Thyroid gland (tissue), 4 donors: ENCODE results near the gene LDAH.

Source experiments
- POLR2A ChIP-seq, 2 donors: fragments of 450-650 bp; IDR thresholded peaks; one replicate each; pipeline ENCODE4 v1.6.1; 2017; ENCODE audit warnings: antibody characterized with exemption in 2 of 2, mild to moderate bottlenecking in 2 of 2, moderate library complexity in 1 of 2
- TF ChIP-seq, protein P1 (sequence below), 6 experiments: fragments of 200-600 bp in 3 of 6; fragments of 450-650 bp in 3 of 6; sonication (generic) in 3 of 6; IDR thresholded peaks; one replicate each; pipeline ENCODE4 v1.5.1; 2016 to 2019; ENCODE audit warnings: antibody characterized with exemption in 6 of 6, mild to moderate bottlenecking in 2 of 6, inconsistent platforms in 1 of 6, moderate library complexity in 1 of 6

DNA sequence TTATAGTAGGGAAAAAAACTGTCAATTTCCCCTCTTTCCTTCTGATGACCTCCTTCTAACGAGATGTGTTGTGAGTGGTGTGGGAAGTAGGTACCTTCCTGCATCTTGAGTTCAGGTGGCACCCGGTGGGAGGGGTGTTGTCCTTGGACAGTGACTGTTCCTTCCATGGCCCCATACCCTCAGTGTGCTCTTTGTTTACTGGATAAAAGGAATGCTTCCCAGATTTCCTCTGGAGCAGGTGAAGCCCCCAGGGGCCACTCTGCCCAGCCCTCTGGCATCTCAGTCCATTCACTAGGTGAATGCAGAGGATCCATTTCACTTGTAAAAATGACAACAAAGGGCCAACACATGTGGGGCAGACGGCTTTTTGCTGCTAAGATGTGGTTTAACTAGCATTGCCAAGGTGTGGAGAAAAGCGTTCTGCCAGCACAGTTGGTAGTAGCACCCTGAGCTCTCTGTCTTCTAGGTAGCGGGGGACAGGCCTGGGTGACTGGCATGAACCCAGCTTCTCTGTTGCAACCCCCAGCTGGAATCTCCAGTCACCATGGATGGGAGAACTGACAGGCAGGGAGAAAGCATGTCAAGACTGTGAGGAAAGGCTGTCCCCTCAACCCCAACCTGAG lies 149.1 kb downstream of the LDAH start:
- TF ChIP-seq, protein P1, sequence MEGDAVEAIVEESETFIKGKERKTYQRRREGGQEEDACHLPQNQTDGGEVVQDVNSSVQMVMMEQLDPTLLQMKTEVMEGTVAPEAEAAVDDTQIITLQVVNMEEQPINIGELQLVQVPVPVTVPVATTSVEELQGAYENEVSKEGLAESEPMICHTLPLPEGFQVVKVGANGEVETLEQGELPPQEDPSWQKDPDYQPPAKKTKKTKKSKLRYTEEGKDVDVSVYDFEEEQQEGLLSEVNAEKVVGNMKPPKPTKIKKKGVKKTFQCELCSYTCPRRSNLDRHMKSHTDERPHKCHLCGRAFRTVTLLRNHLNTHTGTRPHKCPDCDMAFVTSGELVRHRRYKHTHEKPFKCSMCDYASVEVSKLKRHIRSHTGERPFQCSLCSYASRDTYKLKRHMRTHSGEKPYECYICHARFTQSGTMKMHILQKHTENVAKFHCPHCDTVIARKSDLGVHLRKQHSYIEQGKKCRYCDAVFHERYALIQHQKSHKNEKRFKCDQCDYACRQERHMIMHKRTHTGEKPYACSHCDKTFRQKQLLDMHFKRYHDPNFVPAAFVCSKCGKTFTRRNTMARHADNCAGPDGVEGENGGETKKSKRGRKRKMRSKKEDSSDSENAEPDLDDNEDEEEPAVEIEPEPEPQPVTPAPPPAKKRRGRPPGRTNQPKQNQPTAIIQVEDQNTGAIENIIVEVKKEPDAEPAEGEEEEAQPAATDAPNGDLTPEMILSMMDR (IDR thresholded peaks at IDR 0.05), result no peak
- no peak for TF ChIP-seq POLR2A (IDR thresholded peaks at IDR 0.05)
